GM21526 (cell line): ENCODE measurements around the gene RPL29.

Experiments used
- ATAC-seq: cut with Tn5 transposase; IDR thresholded peaks from one replicate; pipeline ENCODE4 v1.9.1; 2021; ENCODE audit warnings: moderate library complexity; ENCODE audit not compliant: unreplicated experiment, low FRiP score

The RPL29 gene

DNA sequence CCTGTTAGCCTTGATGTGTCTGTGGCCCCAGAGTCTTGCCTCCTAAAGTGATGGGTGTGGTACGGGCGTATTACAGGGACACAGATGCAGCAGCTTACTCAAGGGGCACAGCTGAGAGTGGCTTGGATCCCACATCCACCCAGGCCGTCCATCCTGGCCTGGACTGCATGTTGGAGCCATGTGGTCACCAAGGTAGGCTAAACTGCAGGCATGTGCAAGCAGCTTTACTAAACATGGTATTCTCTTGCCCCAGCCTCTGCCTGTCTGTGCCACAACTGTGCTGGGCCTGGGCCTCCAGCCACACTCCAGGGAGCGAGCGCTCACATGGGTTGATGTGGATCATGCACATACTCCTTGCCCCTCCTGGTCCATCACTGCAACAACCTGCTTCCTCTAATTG lies 46.6 kb downstream of the RPL29 start:
- no peak for ATAC-seq

DNA sequence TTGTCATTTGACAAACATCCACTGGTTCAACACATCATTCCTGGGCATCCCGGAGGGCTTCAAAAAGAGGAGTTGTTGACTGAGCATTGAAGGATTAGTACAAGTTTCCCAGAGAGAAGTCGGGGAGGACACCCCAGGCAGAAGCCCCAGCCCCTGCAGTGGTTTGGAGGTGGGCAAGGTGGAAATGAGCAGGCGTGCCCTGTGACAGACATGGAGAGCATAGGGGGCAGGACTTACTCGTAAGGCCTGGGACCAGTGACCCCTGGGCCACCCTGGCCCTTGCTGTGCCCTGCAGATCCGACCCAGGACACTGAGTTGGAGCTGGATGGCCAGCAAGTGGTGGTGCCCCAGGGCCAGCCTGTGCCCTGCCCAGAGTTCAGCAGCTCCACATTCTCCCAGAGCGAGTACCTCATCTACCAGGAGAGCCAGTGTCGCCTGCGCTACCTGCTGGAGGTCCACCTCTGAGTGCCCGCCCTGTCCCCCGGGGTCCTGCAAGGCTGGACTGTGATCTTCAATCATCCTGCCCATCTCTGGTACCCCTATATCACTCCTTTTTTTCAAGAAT lies 47.6 kb downstream of the RPL29 start:
- ATAC-seq = no peak

DNA sequence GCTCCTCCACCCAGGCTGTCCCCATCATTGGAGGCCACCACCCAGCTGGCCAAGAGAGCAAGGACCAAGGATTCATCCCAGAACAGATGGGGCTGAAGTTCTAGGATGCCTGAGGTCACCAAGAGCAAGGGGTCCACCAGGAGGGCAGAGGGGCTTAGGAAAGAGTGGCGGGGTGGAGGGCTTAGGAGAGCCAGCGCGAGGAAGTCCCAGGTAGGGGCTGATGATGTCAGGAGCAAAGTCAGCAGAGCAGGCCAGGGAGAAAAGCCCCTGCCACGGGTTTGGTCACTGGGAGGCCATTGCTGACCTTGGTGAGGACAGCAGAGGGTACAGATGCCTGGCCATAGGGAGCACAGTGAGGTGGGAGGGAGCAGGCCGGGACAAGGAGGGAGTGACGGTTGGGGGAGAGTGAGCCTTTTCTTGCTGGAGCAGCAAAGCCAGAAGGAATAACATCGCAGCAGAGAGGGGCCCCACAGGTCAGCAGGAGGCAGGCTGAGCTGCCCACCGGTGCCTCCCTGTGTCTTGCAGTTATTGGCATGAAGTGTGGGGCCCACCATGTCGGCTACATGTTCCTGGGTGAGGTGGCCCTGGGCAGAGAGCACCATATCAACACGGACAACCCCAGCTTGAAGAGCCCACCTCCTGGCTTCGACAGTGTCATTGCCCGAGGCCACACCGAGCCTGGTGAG lies 48.3 kb downstream of the RPL29 start:
- no peak for ATAC-seq

DNA sequence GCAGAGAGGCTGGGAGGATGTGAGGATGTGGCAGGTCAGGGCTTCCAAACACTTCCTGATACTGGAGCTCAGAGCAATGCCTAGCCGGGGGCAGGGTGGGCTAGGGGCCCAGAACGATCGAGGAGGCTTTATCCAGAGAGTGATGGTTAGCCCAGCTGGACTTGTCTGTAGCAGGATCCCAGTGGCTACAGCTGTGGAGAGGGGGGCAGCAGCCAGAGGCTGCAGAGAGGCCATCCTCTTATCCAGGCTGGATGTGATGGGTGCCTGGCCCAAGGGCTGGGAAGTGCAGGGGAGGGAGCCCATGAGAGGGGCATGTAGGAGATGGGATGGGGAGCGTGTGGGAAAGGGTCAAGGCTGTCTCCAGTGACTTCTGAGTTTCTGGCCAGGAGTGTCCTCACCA lies 48.9 kb downstream of the RPL29 start:
- no peak for ATAC-seq

DNA sequence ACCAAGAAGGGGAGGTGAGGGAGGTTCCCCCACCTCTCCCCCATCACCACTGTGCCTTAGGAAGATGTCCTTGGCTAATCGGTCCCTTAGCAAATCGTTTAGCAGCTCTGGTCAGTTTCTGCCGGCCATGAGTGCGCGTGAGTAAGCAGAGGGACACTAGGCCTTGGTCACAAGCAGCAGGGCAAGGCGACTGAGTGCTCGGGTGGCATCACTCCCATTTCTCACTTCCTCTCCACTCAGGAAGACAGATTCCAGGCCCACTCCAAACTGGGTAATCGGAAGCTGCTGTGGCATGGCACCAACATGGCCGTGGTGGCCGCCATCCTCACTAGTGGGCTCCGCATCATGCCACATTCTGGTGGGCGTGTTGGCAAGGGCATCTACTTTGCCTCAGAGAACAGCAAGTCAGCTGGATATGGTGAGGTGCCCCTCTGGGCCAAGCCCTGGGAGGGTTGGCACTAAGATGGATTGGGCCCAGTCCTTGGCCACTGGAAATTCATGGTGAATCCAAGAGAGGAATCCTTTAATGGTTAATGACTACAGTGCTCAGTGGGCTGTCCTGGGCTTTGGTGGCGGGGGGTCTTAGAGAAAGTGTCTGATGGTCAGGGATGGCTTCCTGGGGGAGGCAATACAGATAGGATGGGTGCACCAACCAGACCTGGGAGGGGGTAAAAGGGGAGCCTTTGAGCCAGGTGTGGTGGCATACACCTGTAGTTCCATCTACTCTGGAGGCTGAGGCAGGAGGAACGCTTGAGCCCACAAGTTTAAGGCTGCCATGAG lies 49.6 kb downstream of the RPL29 start:
- ATAC-seq = no peak

DNA sequence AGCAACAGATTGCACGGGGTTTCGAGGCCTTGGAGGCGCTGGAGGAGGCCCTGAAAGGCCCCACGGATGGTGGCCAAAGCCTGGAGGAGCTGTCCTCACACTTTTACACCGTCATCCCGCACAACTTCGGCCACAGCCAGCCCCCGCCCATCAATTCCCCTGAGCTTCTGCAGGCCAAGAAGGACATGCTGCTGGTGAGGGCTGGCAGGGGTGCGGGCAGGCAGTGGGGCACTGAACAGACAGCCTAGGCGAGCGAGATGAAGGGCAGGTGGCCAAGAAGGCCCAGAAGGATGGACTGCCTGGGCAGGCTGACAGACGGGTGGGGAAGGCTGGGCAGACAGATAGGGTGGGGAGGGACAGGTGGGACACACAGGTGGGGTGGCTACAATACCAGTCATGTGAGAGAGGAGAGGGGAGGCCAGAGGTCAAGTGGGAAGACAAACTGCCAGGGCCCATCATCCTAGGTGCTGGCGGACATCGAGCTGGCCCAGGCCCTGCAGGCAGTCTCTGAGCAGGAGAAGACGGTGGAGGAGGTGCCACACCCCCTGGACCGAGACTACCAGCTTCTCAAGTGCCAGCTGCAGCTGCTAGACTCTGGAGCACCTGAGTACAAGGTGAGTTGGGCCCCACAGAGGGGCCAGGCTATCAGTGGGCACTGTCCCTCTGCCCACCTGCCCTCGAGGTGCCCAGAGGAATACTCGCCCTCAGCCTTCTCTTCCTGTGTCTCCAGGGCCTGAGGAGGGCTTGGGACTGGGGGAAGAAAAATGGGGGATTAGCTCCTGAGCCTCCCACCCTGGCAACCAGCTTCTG lies 50.5 kb downstream of the RPL29 start:
- ATAC-seq = no peak

DNA sequence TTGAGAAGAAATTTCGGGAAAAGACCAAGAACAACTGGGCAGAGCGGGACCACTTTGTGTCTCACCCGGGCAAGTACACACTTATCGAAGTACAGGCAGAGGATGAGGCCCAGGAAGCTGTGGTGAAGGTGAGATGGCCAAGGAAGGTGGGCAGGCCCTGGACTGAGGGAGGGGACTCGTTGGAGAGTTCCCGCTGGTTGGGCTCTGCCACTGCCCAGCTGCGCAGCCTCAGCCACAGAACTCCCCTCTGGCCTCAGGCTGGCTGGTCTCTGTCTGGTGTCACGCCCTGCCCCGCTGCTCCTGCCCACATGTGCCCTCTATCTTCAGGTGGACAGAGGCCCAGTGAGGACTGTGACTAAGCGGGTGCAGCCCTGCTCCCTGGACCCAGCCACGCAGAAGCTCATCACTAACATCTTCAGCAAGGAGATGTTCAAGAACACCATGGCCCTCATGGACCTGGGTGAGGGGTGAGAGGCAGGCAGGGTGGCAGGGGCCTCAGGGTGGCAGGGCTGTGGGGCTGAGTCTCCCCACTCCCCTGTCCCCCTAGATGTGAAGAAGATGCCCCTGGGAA lies 51.2 kb downstream of the RPL29 start:
- ATAC-seq = no peak
